ENCODE data around the gene HDGFL3. TPM values are rescaled to one million over a fixed set of nuclear protein-coding genes. Genes with fewer than 3 reads are reported as not detected.
"Not testable (repeated sequence)": the region's sequence is repeated elsewhere in the genome, so short reads cannot be mapped to it uniquely, and the experiment has no call there.

HDGFL3 gene
- total RNA-seq, 1 donor, result 27.5 TPM

GRCh38 chr15:83088876-83089275, 118.7 kb downstream of the HDGFL3 start:
- Histone ChIP-seq H3K27ac (ENCODE audit: low read depth, low read length) (no peak overlapping the region), H3K27me3 (ENCODE audit: insufficient read depth, low read length) (peaks cover 5% of the 10 kb centered on the region), H2AFZ (ENCODE audit: low read length) (no peak overlapping the region), H3K4me1 (ENCODE audit: insufficient read depth, low read length) (no peaks in the 10 kb centered on the region), H3K4me3 (ENCODE audit: insufficient read depth, low read length) (no peak overlapping the region), H3K4me2 (ENCODE audit: insufficient read depth, low read length) (no peak overlapping the region), H3K9me3 (ENCODE audit: low read depth, low read length) (no peaks in the 10 kb centered on the region), H3K79me2 (ENCODE audit: insufficient read depth, low read length) (no peaks in the 10 kb centered on the region), H3K36me3 (ENCODE audit: insufficient read depth, low read length) (no peaks in the 10 kb centered on the region), H4K20me1 (ENCODE audit: insufficient read depth, low read length) (no peaks in the 10 kb centered on the region)
- TF ChIP-seq, protein P1, sequence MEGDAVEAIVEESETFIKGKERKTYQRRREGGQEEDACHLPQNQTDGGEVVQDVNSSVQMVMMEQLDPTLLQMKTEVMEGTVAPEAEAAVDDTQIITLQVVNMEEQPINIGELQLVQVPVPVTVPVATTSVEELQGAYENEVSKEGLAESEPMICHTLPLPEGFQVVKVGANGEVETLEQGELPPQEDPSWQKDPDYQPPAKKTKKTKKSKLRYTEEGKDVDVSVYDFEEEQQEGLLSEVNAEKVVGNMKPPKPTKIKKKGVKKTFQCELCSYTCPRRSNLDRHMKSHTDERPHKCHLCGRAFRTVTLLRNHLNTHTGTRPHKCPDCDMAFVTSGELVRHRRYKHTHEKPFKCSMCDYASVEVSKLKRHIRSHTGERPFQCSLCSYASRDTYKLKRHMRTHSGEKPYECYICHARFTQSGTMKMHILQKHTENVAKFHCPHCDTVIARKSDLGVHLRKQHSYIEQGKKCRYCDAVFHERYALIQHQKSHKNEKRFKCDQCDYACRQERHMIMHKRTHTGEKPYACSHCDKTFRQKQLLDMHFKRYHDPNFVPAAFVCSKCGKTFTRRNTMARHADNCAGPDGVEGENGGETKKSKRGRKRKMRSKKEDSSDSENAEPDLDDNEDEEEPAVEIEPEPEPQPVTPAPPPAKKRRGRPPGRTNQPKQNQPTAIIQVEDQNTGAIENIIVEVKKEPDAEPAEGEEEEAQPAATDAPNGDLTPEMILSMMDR (IDR thresholded peaks at IDR 0.05; ENCODE audit: extremely low read depth, low read depth, low read length), result no peak
- no peak for DNase-seq (ENCODE audit: insufficient read length, low spot score, missing footprints)

GRCh38 chr15:83087576-83087975, 120.0 kb downstream of the HDGFL3 start:
- TF ChIP-seq, protein P1 (IDR thresholded peaks at IDR 0.05; ENCODE audit: extremely low read depth, low read depth, low read length), result no peak
- no peak overlapping the region for H3K27ac ChIP-seq (ENCODE audit: low read depth, low read length)
- peaks cover 5% of the 10 kb centered on the region for H3K27me3 ChIP-seq (ENCODE audit: insufficient read depth, low read length)

GRCh38 chr15:83085864-83086552, 121.6 kb downstream of the HDGFL3 start:
- H3K9me3 ChIP-seq (ENCODE audit: low read depth, low read length); H3K4me2 ChIP-seq (ENCODE audit: insufficient read depth, low read length); H3K4me1 ChIP-seq (ENCODE audit: insufficient read depth, low read length); H3K4me3 ChIP-seq (ENCODE audit: insufficient read depth, low read length); H3K36me3 ChIP-seq (ENCODE audit: insufficient read depth, low read length); H3K27me3 ChIP-seq (ENCODE audit: insufficient read depth, low read length); H2AFZ ChIP-seq (ENCODE audit: low read length); H3K27ac ChIP-seq (ENCODE audit: low read depth, low read length); DNase-seq (ENCODE audit: insufficient read length, low spot score, missing footprints); H3K79me2 ChIP-seq (ENCODE audit: insufficient read depth, low read length); H4K20me1 ChIP-seq (ENCODE audit: insufficient read depth, low read length): not testable (repeated sequence)

More at GRCh38 chr15:83087576-83087975, 120.0 kb downstream of the HDGFL3 start:
- Histone ChIP-seq H3K36me3 (ENCODE audit: insufficient read depth, low read length) (no peaks in the 10 kb centered on the region), H3K4me1 (ENCODE audit: insufficient read depth, low read length) (no peaks in the 10 kb centered on the region), H3K9me3 (ENCODE audit: low read depth, low read length) (no peaks in the 10 kb centered on the region), H3K79me2 (ENCODE audit: insufficient read depth, low read length) (no peaks in the 10 kb centered on the region), H2AFZ (ENCODE audit: low read length) (no peak overlapping the region), H3K4me2 (ENCODE audit: insufficient read depth, low read length) (no peak overlapping the region), H4K20me1 (ENCODE audit: insufficient read depth, low read length) (no peaks in the 10 kb centered on the region), H3K4me3 (ENCODE audit: insufficient read depth, low read length) (no peak overlapping the region)
- no peak for DNase-seq (ENCODE audit: insufficient read length, low spot score, missing footprints)

DNA sequence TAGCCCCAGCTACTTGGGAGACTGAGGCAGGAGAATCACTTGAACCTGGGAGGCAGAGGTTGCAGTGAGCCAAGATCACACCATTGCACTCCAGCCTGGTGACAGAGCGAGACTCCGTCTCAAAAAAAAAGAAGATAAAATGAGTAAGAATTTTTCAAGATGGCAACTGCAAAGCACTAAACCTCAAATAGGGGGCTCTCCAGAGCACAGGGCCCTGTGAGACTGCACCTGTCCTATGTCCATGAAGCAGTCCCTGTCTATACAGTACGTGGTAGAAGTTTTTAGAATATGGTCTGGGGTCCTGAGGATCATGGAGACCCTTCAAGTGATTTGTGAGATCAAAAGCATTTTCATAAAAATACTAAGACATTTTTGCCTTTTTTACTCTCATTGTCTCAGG, 122.2 kb downstream of the HDGFL3 start:
- H3K27me3 ChIP-seq (ENCODE audit: insufficient read depth, low read length); H3K4me2 ChIP-seq (ENCODE audit: insufficient read depth, low read length); H3K36me3 ChIP-seq (ENCODE audit: insufficient read depth, low read length); DNase-seq (ENCODE audit: insufficient read length, low spot score, missing footprints); H3K4me3 ChIP-seq (ENCODE audit: insufficient read depth, low read length); H3K79me2 ChIP-seq (ENCODE audit: insufficient read depth, low read length); H3K27ac ChIP-seq (ENCODE audit: low read depth, low read length); H2AFZ ChIP-seq (ENCODE audit: low read length); H4K20me1 ChIP-seq (ENCODE audit: insufficient read depth, low read length); H3K9me3 ChIP-seq (ENCODE audit: low read depth, low read length); H3K4me1 ChIP-seq (ENCODE audit: insufficient read depth, low read length): not testable (repeated sequence)

GRCh38 chr15:83082730-83083386, 124.8 kb downstream of the HDGFL3 start:
- H3K4me3 ChIP-seq (ENCODE audit: insufficient read depth, low read length), result no peak overlapping the region
- TF ChIP-seq, protein P1 (IDR thresholded peaks at IDR 0.05; ENCODE audit: extremely low read depth, low read depth, low read length), result no peak
- H4K20me1 ChIP-seq (ENCODE audit: insufficient read depth, low read length), result no peaks in the 10 kb centered on the region
- no peak for DNase-seq (ENCODE audit: insufficient read length, low spot score, missing footprints)
- no peaks in the 10 kb centered on the region for H3K36me3 ChIP-seq (ENCODE audit: insufficient read depth, low read length)
- H3K4me1 ChIP-seq (ENCODE audit: insufficient read depth, low read length), result no peaks in the 10 kb centered on the region
- no peak overlapping the region for H3K27ac ChIP-seq (ENCODE audit: low read depth, low read length)
- no peak overlapping the region for H2AFZ ChIP-seq (ENCODE audit: low read length)
- no peaks in the 10 kb centered on the region for H3K9me3 ChIP-seq (ENCODE audit: low read depth, low read length)
- peaks cover 12% of the 10 kb centered on the region for H3K27me3 ChIP-seq (ENCODE audit: insufficient read depth, low read length)
- no peak overlapping the region for H3K4me2 ChIP-seq (ENCODE audit: insufficient read depth, low read length)
- no peaks in the 10 kb centered on the region for H3K79me2 ChIP-seq (ENCODE audit: insufficient read depth, low read length)
